ENCODE measurements around the gene NF1. TPM values are rescaled to one million over a fixed set of nuclear protein-coding genes. Genes with fewer than 3 reads are reported as not detected.
"Not testable (repeated sequence)": the region's sequence is repeated elsewhere in the genome, so short reads cannot be mapped to it uniquely, and the experiment has no call there.

NF1 gene
- polyA plus RNA-seq, 1 of the 3 experiments (the other 2 are of a cell fraction): 19.6 TPM

DNA sequence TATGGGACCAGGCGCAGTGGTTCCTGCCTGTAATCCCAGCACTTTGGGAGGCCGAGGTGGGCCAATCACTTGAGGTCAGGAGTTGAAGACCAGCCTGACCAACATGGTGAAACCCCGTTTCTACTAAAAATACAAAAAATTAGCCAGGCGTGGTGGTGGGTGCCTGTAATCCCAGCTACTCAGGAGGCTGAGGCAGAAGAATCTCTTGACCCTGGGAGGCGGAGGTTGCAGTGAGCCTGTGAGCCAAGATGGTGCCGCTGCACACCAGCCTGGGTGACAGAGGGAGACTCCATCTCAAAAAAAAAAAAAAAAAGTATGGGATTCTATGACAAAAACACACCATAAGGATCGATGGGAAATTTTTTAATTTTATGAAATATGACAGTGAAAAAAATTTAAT is 217.4 kb downstream of the NF1 start:
- POLR2A ChIA-PET; H3K27ac ChIP-seq (ENCODE audit: low read depth in 2 of 2, low read length in 1 of 2): not testable (repeated sequence)

DNA sequence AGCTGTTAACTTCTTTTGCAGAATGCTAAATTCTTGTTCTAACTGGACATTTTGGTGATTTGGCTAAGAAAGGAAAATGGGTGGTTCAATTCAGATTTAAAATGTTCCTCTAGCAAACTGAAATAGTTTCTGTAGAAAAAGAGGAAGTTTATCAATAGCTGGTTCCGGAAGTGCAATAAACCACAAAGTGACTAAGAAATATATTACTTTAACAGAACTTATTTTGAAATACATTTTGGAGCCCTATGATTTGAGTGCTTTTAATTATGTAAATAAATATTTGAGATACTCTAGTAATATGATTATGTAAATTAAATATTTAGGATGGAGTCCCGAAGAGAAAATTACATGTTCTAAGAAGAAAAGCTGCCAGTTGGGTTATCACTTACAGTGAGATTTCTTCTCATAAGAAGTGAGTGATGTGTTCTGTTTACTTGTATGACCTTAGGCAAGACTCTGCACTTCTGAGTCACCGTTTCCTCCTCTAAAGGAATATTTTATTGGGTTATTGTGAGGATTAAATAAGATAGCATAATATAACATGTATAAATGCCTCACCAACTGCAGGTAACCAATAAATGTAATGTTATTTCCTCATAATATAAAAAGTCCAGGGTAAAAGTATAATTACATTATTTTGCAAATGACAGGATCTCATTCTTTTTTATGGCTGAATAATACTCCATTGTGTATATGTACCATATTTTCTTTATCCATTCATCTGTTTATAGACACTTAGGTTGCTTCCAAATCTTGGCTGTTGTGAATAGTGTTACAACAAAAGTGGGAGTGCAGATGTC is 219.4 kb downstream of the NF1 start, which contains the start of gene EVI2B:
Gene EVI2B (minus strand): TSS at position 73 of the 800 bp plus-strand sequence. CDS start 8,445 bp downstream, outside the sequence.
- 79% methylated on average over 3 of the region's 3 CpGs for WGBS (ENCODE audit: low lambda C conversion rate)
- H2AFZ ChIP-seq (ENCODE audit: low read depth): no peak within 1 kb of the TSS
- H3F3A ChIP-seq (replicated peaks; ENCODE audit: insufficient read depth): peaks cover 19% of the 10 kb centered on the region
- H3K4me3 ChIP-seq (ENCODE audit: low read depth in 2 of 2, low read length in 1 of 2): no peak within 1 kb of the TSS
- 0 out of 2 replicates have a peak, but pooled peaks cover 2% of the 10 kb centered on the region for H3K79me2 ChIP-seq (ENCODE audit: insufficient read depth)
- peak within 1 kb of the TSS in 1 of 2 experiments; percentile 54; a peak in 2 of 4 replicates for H3K27ac ChIP-seq (ENCODE audit: low read depth in 2 of 2, low read length in 1 of 2)
- H3K36me3 ChIP-seq (replicated peaks in 1 of 2; ENCODE audit: control insufficient read depth in 1 of 2, insufficient read depth in 2 of 2, low read length in 1 of 2): peaks cover 8 to 11% of the 10 kb centered on the region in 2 experiments
- no peaks in the 10 kb centered on the region; the same call in 1 of the 2 replicates for H3K9me3 ChIP-seq
- H3K4me2 ChIP-seq: no peak within 1 kb of the TSS
- no peaks in the 10 kb centered on the region for H4K20me1 ChIP-seq (ENCODE audit: insufficient read depth)
- POLR2A ChIA-PET: no interaction called here
- no peak within 1 kb of the TSS for H3K9ac ChIP-seq
- no peak for DNase-seq
- H3K27me3 ChIP-seq (ENCODE audit: insufficient read depth): no peaks in the 10 kb centered on the region
- H3K9me2 ChIP-seq: no peaks in the 10 kb centered on the region
- TF ChIP-seq FOSL2 (IDR thresholded peaks at IDR 0.05; ENCODE audit: borderline replicate concordance, low read depth): peak; percentile 10; the same call in 1 of the 2 replicates
- TF ChIP-seq GABPA (IDR thresholded peaks at IDR 0.05; ENCODE audit: low read depth): no peak
- TF ChIP-seq, protein P1, sequence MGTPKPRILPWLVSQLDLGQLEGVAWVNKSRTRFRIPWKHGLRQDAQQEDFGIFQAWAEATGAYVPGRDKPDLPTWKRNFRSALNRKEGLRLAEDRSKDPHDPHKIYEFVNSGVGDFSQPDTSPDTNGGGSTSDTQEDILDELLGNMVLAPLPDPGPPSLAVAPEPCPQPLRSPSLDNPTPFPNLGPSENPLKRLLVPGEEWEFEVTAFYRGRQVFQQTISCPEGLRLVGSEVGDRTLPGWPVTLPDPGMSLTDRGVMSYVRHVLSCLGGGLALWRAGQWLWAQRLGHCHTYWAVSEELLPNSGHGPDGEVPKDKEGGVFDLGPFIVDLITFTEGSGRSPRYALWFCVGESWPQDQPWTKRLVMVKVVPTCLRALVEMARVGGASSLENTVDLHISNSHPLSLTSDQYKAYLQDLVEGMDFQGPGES (IDR thresholded peaks at IDR 0.05; ENCODE audit: low read depth, low read length): no peak
- TF ChIP-seq RCOR1 (IDR thresholded peaks at IDR 0.05; ENCODE audit: low read length): no peak
- 0 out of 2 replicates have a peak, but pooled peaks have one; percentile 14 for TF ChIP-seq JUND (IDR thresholded peaks at IDR 0.05)
- no peak for TF ChIP-seq TAF1 (IDR thresholded peaks at IDR 0.05; ENCODE audit: borderline replicate concordance, low read depth, low read length)
- CTCF ChIA-PET: no interaction called here
- peaks cover 2 to 3% of the 10 kb centered on the region in 2 experiments; a peak in 2 of 4 replicates for H3K4me1 ChIP-seq (ENCODE audit: control insufficient read depth in 1 of 2, insufficient read depth in 2 of 2, low read depth in 1 of 2, low read length in 1 of 2)

More for the DNA sequence above, 217.4 kb downstream of the NF1 start:
- H3K4me1 ChIP-seq (ENCODE audit: control insufficient read depth in 1 of 2, insufficient read depth in 2 of 2, low read depth in 1 of 2, low read length in 1 of 2); H3K9me2 ChIP-seq; H4K20me1 ChIP-seq (ENCODE audit: insufficient read depth); H3K4me2 ChIP-seq; CTCF ChIA-PET; H3K9ac ChIP-seq; H3K27me3 ChIP-seq (ENCODE audit: insufficient read depth); H3K4me3 ChIP-seq (ENCODE audit: low read depth in 2 of 2, low read length in 1 of 2); DNase-seq; H3K9me3 ChIP-seq; H3K79me2 ChIP-seq (ENCODE audit: insufficient read depth); H2AFZ ChIP-seq (ENCODE audit: low read depth): not testable (repeated sequence)
- Histone ChIP-seq H3K36me3 (replicated peaks in 1 of 2; ENCODE audit: control insufficient read depth in 1 of 2, insufficient read depth in 2 of 2, low read length in 1 of 2) (peaks cover 0 to 11% of the 10 kb centered on the region in 2 experiments), H3F3A (replicated peaks; ENCODE audit: insufficient read depth) (peaks cover 16% of the 10 kb centered on the region)
- 88% methylated on average over 7 of the region's 7 CpGs for WGBS (ENCODE audit: low lambda C conversion rate)

DNA sequence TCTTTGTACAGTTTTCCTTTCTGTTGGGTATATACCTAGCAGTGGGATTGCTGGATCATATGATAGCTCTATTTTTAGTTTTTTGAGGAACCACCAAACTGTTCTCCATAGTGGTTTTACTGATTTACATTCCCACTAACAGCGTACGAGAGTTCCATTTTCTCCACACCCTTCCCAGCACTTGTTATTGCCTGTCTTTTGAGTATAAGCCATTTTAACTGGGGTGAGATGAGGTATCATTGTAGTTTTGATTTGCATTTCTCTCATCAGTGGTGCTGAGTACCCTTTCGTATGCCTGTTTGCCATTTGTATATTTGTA is 220.0 kb downstream of the NF1 start:
- Histone ChIP-seq H3K4me1 (ENCODE audit: control insufficient read depth in 1 of 2, insufficient read depth in 2 of 2, low read depth in 1 of 2, low read length in 1 of 2) (peaks cover 2 to 3% of the 10 kb centered on the region in 2 experiments; a peak in 2 of 4 replicates), H3K27me3 (ENCODE audit: insufficient read depth) (no peaks in the 10 kb centered on the region), H3K9me2 (no peaks in the 10 kb centered on the region), H3K79me2 (ENCODE audit: insufficient read depth) (peaks cover 8% of the 10 kb centered on the region; the same call in 1 of the 2 replicates), H3K4me3 (ENCODE audit: low read depth in 2 of 2, low read length in 1 of 2) (no peak overlapping the region), H3K9ac (no peak overlapping the region), H3F3A (replicated peaks; ENCODE audit: insufficient read depth) (peaks cover 19% of the 10 kb centered on the region), H3K36me3 (replicated peaks in 1 of 2; ENCODE audit: control insufficient read depth in 1 of 2, insufficient read depth in 2 of 2, low read length in 1 of 2) (peaks cover 8 to 11% of the 10 kb centered on the region in 2 experiments), H4K20me1 (ENCODE audit: insufficient read depth) (no peaks in the 10 kb centered on the region), H3K9me3 (no peaks in the 10 kb centered on the region; the same call in 1 of the 2 replicates), H3K27ac (ENCODE audit: low read depth in 2 of 2, low read length in 1 of 2) (peak overlapping the region in 1 of 2 experiments; percentile 54; a peak in 2 of 4 replicates), H2AFZ (ENCODE audit: low read depth) (no peak overlapping the region), H3K4me2 (no peak overlapping the region)
- TF ChIP-seq GABPA (IDR thresholded peaks at IDR 0.05; ENCODE audit: low read depth): no peak
- TF ChIP-seq GATA2 (CRISPR knock-in tag; IDR thresholded peaks at IDR 0.05): no peak
- TF ChIP-seq EZH2phosphoT487 (IDR thresholded peaks at IDR 0.05; ENCODE audit: borderline replicate concordance, low read depth): no peak
- TF ChIP-seq YY1 (IDR thresholded peaks at IDR 0.05; ENCODE audit: low read depth): no peak
- TF ChIP-seq NRF1 (IDR thresholded peaks at IDR 0.05; ENCODE audit: low read depth, low read length): no peak
- TF ChIP-seq TEAD4 (IDR thresholded peaks at IDR 0.05; ENCODE audit: borderline replicate concordance, insufficient read depth): no peak
- no peak for TF ChIP-seq TCF12 (IDR thresholded peaks at IDR 0.05)
- no peak for TF ChIP-seq FOSL2 (IDR thresholded peaks at IDR 0.05; ENCODE audit: borderline replicate concordance, low read depth)
- no peak for TF ChIP-seq RXRA (IDR thresholded peaks at IDR 0.05; ENCODE audit: borderline replicate concordance, low read depth)
- TF ChIP-seq CHD2 (IDR thresholded peaks at IDR 0.05; ENCODE audit: low read length, partially characterized antibody): no peak
- no peak for TF ChIP-seq POLR2AphosphoS5 (IDR thresholded peaks at IDR 0.05; ENCODE audit: low read depth, low read length)
- TF ChIP-seq FOXJ3 (CRISPR knock-in tag; IDR thresholded peaks at IDR 0.05): no peak
- TF ChIP-seq NFIC (IDR thresholded peaks at IDR 0.05; ENCODE audit: borderline replicate concordance): no peak
- no peak for DNase-seq
- 97% methylated on average over 3 of the region's 3 CpGs for WGBS (ENCODE audit: low lambda C conversion rate)
- ChIA-PET CTCF (no interaction called here), POLR2A (no interaction called here)
